Naive B cell (primary cell): ENCODE measurements around the gene NISCH. TPM values are rescaled to one million over a fixed set of nuclear protein-coding genes. Genes with fewer than 3 reads are reported as not detected.

Experiments
- ATAC-seq, 2 donors: fragments of 150-1000 bp; cut with Tn5 transposase; 2 replicates each; pipeline ENCODE4 v1.10.0; 2021; ENCODE audit warnings: low read depth in 2 of 2, mild to moderate bottlenecking in 2 of 2, moderate library complexity in 2 of 2
- DNase-seq: peaks from one replicate; pipeline ENCODE4 v3.0.0; 2022
- H3K27ac Mint-ChIP-seq, 6 donors: one replicate each; pipeline ENCODE4 v1.8.0; 2020 to 2022; ENCODE audit warnings: mild to moderate bottlenecking in 6 of 6, mixed read lengths in 6 of 6, moderate library complexity in 5 of 6, inconsistent platforms in 2 of 6
- H3K27me3 Mint-ChIP-seq, 3 donors: one replicate each; pipeline ENCODE4 v1.8.0; 2021 to 2022; ENCODE audit warnings: mixed read lengths in 3 of 3, mild to moderate bottlenecking in 1 of 3
- H3K36me3 Mint-ChIP-seq, 2 donors: one replicate each; pipeline ENCODE4 v1.8.0; 2020 to 2022; ENCODE audit warnings: mixed read lengths in 2 of 2, inconsistent platforms in 1 of 2, mild to moderate bottlenecking in 1 of 2
- H3K4me1 Mint-ChIP-seq, 3 donors: one replicate each; pipeline ENCODE4 v1.8.0; 2020 to 2022; ENCODE audit warnings: mixed read lengths in 3 of 3, inconsistent platforms in 1 of 3, mild to moderate bottlenecking in 1 of 3, moderate library complexity in 1 of 3
- H3K4me3 Mint-ChIP-seq, 8 donors: one replicate each; pipeline ENCODE4 v1.8.0; 2020 to 2022; ENCODE audit warnings: mild to moderate bottlenecking in 8 of 8, mixed read lengths in 8 of 8, moderate library complexity in 8 of 8, inconsistent platforms in 2 of 8
- H3K9me3 Mint-ChIP-seq, 7 donors: one replicate each; pipeline ENCODE4 v1.8.0; 2020 to 2022; ENCODE audit warnings: mixed read lengths in 7 of 7, mild to moderate bottlenecking in 5 of 7, inconsistent platforms in 2 of 7, moderate library complexity in 1 of 7
- polyA plus RNA-seq, 6 donors: library from polyadenylated mRNA; unstranded; fragments of 300-500 nt; fragmentation: Illumina TruSeq; gene quantifications; one replicate each; pipeline ENCODE4 v1.2.3, GENCODE V29; 2021; ENCODE audit warnings: low read depth in 6 of 6

The NISCH gene
- polyA plus RNA-seq = 10 to 100 TPM; 14.4 to 27.0 (median 15.7) TPM

GRCh38 chr3:52455283-52456168 is at the start of gene NISCH:
Gene NISCH (plus strand): TSS chr3:52455604. CDS start chr3:52455642, 38 bp downstream.
- no peaks in the 10 kb centered on the region for H3K27me3 Mint-ChIP-seq
- peak within 1 kb of the TSS; percentile 96 to 98 (median 97) for H3K27ac Mint-ChIP-seq
- H3K9me3 Mint-ChIP-seq = no peaks in the 10 kb centered on the region
- H3K4me3 Mint-ChIP-seq = peak within 1 kb of the TSS; percentile 87 to 99 (median 93)
- ATAC-seq (peak; percentile 93 to 94), DNase-seq (peak; percentile 95)
- H3K36me3 Mint-ChIP-seq = no peaks in the 10 kb centered on the region
- peaks cover 29 to 43% (median 35%) of the 10 kb centered on the region in 3 donors for H3K4me1 Mint-ChIP-seq

- DNase-seq = no peak
- peaks cover 17 to 24% (median 22%) of the 10 kb centered on the region in 3 donors for H3K4me1 Mint-ChIP-seq
- peaks cover 0 to 22% of the 10 kb centered on the region in 2 donors for H3K36me3 Mint-ChIP-seq
- no peaks in the 10 kb centered on the region for H3K9me3 Mint-ChIP-seq
- H3K27me3 Mint-ChIP-seq = no peaks in the 10 kb centered on the region
- H3K4me3 Mint-ChIP-seq = peak overlapping the region in 2 of 8 donors; percentile 20 to 38
- no peak for ATAC-seq
- peak overlapping the region in 1 of 6 donors; percentile 73 for H3K27ac Mint-ChIP-seq
These were observed 49.2 kb upstream of the NISCH start for GRCh38 chr3:52406231-52406661.

- Mint-ChIP-seq H3K4me1 (peaks cover 22 to 30% (median 29%) of the 10 kb centered on the region in 3 donors), H3K9me3 (no peaks in the 10 kb centered on the region), H3K27ac (peak overlapping the region in 1 of 6 donors; percentile 73), H3K36me3 (peaks cover 0 to 22% of the 10 kb centered on the region in 2 donors), H3K27me3 (no peaks in the 10 kb centered on the region), H3K4me3 (peak overlapping the region in 2 of 8 donors; percentile 16 to 72)
- DNase-seq (no peak), ATAC-seq (no peak)
These were observed 48.5 kb upstream of the NISCH start for GRCh38 chr3:52406791-52407510.

GRCh38 chr3:52407779-52408178 is 47.6 kb upstream of the NISCH start:
- Mint-ChIP-seq H3K4me1 (peaks cover 22 to 32% (median 30%) of the 10 kb centered on the region in 3 donors), H3K27ac (peak overlapping the region in 2 of 6 donors; percentile 17 to 95), H3K4me3 (peak overlapping the region in 7 of 8 donors; percentile 38 to 97 (median 89)), H3K9me3 (no peaks in the 10 kb centered on the region), H3K27me3 (no peaks in the 10 kb centered on the region), H3K36me3 (peaks cover 0 to 17% of the 10 kb centered on the region in 2 donors)
- DNase-seq (no peak), ATAC-seq (no peak)

- no peak for DNase-seq
- Mint-ChIP-seq H3K4me1 (peaks cover 22 to 32% (median 30%) of the 10 kb centered on the region in 3 donors), H3K27ac (peak overlapping the region in 5 of 6 donors; percentile 17 to 99 (median 78)), H3K9me3 (no peaks in the 10 kb centered on the region), H3K36me3 (peaks cover 0 to 10% of the 10 kb centered on the region in 2 donors), H3K27me3 (no peaks in the 10 kb centered on the region), H3K4me3 (peak overlapping the region; percentile 80 to 97 (median 90))
- no peak for ATAC-seq
These were observed 46.9 kb upstream of the NISCH start for GRCh38 chr3:52408466-52408865.

GRCh38 chr3:52415800-52416199 is 39.6 kb upstream of the NISCH start:
- H3K27ac Mint-ChIP-seq = no peak overlapping the region
- H3K4me3 Mint-ChIP-seq = peak overlapping the region in 1 of 8 donors; percentile 56
- no peak for DNase-seq
- no peaks in the 10 kb centered on the region for H3K36me3 Mint-ChIP-seq
- ATAC-seq = no peak
- H3K4me1 Mint-ChIP-seq = peaks cover 9 to 15% (median 11%) of the 10 kb centered on the region in 3 donors
- H3K27me3 Mint-ChIP-seq = no peaks in the 10 kb centered on the region
- H3K9me3 Mint-ChIP-seq = no peaks in the 10 kb centered on the region

- H3K27ac Mint-ChIP-seq = no peak overlapping the region
- H3K9me3 Mint-ChIP-seq = no peaks in the 10 kb centered on the region
These were observed 35.0 kb upstream of the NISCH start for GRCh38 chr3:52420388-52420787.

GRCh38 chr3:52422669-52423068 is 32.7 kb upstream of the NISCH start:
- DNase-seq = no peak
- ATAC-seq = no peak
- no peaks in the 10 kb centered on the region for H3K36me3 Mint-ChIP-seq
- no peak overlapping the region for H3K27ac Mint-ChIP-seq
- H3K9me3 Mint-ChIP-seq = no peaks in the 10 kb centered on the region
- no peaks in the 10 kb centered on the region for H3K27me3 Mint-ChIP-seq
- no peak overlapping the region for H3K4me3 Mint-ChIP-seq
- H3K4me1 Mint-ChIP-seq = no peaks in the 10 kb centered on the region

More at GRCh38 chr3:52420388-52420787, 35.0 kb upstream of the NISCH start:
- H3K4me1 Mint-ChIP-seq = no peaks in the 10 kb centered on the region
- H3K4me3 Mint-ChIP-seq = no peak overlapping the region
- ATAC-seq (no peak), DNase-seq (no peak)
- no peaks in the 10 kb centered on the region for H3K36me3 Mint-ChIP-seq
- H3K27me3 Mint-ChIP-seq = no peaks in the 10 kb centered on the region

GRCh38 chr3:52423173-52423572 is 32.2 kb upstream of the NISCH start:
- Mint-ChIP-seq H3K4me3 (no peak overlapping the region), H3K9me3 (no peaks in the 10 kb centered on the region), H3K36me3 (no peaks in the 10 kb centered on the region), H3K4me1 (no peaks in the 10 kb centered on the region), H3K27ac (no peak overlapping the region), H3K27me3 (peaks cover 0 to 2% (median 0%) of the 10 kb centered on the region in 3 donors)
- DNase-seq (no peak), ATAC-seq (no peak)

- DNase-seq (no peak), ATAC-seq (peak; percentile 43 to 66)
- H3K36me3 Mint-ChIP-seq = no peaks in the 10 kb centered on the region
- no peaks in the 10 kb centered on the region for H3K4me1 Mint-ChIP-seq
- H3K9me3 Mint-ChIP-seq = no peaks in the 10 kb centered on the region
- H3K4me3 Mint-ChIP-seq = no peak overlapping the region
- peaks cover 0 to 9% (median 0%) of the 10 kb centered on the region in 3 donors for H3K27me3 Mint-ChIP-seq
- H3K27ac Mint-ChIP-seq = no peak overlapping the region
These were observed 27.0 kb upstream of the NISCH start for GRCh38 chr3:52428151-52429005.

- DNase-seq = no peak
- no peaks in the 10 kb centered on the region for H3K36me3 Mint-ChIP-seq
- no peaks in the 10 kb centered on the region for H3K4me1 Mint-ChIP-seq
- no peaks in the 10 kb centered on the region for H3K9me3 Mint-ChIP-seq
- peaks cover 0 to 9% (median 0%) of the 10 kb centered on the region in 3 donors for H3K27me3 Mint-ChIP-seq
- ATAC-seq = no peak
- H3K4me3 Mint-ChIP-seq = no peak overlapping the region
- H3K27ac Mint-ChIP-seq = no peak overlapping the region
These were observed 26.4 kb upstream of the NISCH start for GRCh38 chr3:52429031-52429430.

GRCh38 chr3:52429779-52430415 is 25.5 kb upstream of the NISCH start:
- no peak overlapping the region for H3K27ac Mint-ChIP-seq
- H3K9me3 Mint-ChIP-seq = no peaks in the 10 kb centered on the region
- H3K4me3 Mint-ChIP-seq = peak overlapping the region in 1 of 8 donors; percentile 80
- no peaks in the 10 kb centered on the region for H3K4me1 Mint-ChIP-seq
- ATAC-seq (no peak), DNase-seq (no peak)
- no peaks in the 10 kb centered on the region for H3K36me3 Mint-ChIP-seq
- peaks cover 0 to 9% (median 0%) of the 10 kb centered on the region in 3 donors for H3K27me3 Mint-ChIP-seq
